ENCODE results near the gene KIF12. TPM values are rescaled to one million over a fixed set of nuclear protein-coding genes. Genes with fewer than 3 reads are reported as not detected.
"Not testable (repeated sequence)": the region's sequence is repeated elsewhere in the genome, so short reads cannot be mapped to it uniquely, and the experiment has no call there.

Gene KIF12
- polyA plus RNA-seq, 6 donors from 2014 or later = not detected

DNA sequence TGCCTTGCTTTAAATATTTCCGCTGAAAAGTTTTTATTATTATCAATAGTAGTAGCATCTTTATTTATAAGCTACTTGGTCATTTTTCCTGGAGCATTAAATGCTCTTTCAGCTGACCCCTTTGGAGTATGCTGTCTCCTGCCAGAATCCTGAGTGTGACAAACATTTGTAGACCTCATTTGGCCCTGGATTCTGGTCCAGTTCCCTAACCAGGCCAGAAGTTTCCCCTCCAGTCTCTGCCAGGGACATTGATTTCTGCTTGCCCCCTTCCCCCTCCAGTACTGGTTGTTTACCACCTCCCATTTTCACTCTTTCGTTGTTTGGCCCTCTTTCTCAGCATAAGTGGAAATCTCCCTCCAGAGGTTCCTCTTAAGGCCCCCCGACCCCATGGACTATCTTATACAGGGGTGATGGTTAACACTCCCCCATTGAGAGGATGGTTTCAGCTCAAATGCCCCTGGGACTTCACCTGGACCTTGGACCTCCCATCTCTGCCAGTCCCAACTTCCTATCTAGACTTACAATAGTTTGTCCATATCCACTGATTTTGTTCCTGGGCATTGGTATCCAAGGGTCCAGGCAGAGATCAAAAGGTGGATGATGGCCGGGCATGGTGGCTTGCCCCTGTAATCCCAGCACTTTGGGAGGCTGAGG is 31.7 kb upstream of the KIF12 start:
- ATAC-seq (ENCODE audit: low read depth in 2 of 2) (no peak), DNase-seq (no peak)
- no peak overlapping the region for H3K27ac Mint-ChIP-seq
- H3K36me3 Mint-ChIP-seq = peaks cover 12 to 15% of the 10 kb centered on the region in 2 donors
- H3K9me3 Mint-ChIP-seq = peaks cover 5 to 27% (median 10%) of the 10 kb centered on the region in 7 donors
- no peak overlapping the region for H3K4me3 Mint-ChIP-seq
- H3K4me1 Mint-ChIP-seq = no peaks in the 10 kb centered on the region
- peaks cover 41 to 69% (median 50%) of the 10 kb centered on the region in 3 donors for H3K27me3 Mint-ChIP-seq

DNA sequence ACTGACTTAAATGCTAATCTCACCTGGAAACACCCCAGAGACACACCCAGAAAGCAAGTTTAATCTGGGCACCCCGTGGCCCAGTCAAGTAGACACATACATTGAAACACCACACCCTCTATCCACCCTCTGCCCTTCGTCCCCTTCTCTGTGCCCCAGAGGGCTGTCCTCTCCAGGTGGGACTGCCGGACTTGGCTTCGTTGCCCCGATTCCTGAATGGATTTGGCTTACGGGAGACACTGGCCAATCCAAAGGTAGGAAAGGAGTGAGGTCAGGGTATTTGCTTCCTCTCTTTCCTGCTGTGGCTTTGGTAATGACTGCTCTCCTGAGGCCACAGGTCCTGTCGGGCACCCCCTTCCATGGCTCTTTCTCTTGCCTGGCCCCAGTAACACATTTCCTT is 31.0 kb upstream of the KIF12 start:
- no peak overlapping the region for H3K27ac Mint-ChIP-seq
- ATAC-seq (ENCODE audit: low read depth in 2 of 2) (no peak), DNase-seq (no peak)
- peaks cover 5 to 27% (median 10%) of the 10 kb centered on the region in 7 donors for H3K9me3 Mint-ChIP-seq
- no peak overlapping the region for H3K4me3 Mint-ChIP-seq
- peaks cover 35 to 63% (median 44%) of the 10 kb centered on the region in 3 donors for H3K27me3 Mint-ChIP-seq
- peaks cover 12 to 15% of the 10 kb centered on the region in 2 donors for H3K36me3 Mint-ChIP-seq
- H3K4me1 Mint-ChIP-seq = no peaks in the 10 kb centered on the region

DNA sequence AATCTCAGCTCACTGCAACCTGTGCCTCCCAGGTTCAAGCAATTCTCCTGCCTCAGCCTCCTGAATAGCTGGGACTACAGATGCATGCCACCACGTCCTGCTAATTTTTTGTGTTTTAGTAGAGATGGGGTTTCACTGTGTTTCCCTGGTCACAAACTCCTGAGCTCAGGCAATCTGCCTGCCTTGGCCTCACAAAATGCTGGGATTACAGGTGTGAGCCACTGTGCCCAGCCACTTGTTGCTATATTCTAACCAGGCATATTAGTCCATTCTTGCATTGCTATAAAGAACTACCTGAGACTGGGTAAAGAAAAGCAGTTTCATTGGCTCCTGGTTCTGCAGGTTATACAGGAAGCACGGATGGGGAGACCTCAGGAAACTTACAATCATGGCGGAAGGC is 29.7 kb upstream of the KIF12 start:
- Mint-ChIP-seq H3K27ac (peak overlapping the region in 1 of 6 donors; percentile 14), H3K36me3 (peaks cover 12 to 15% of the 10 kb centered on the region in 2 donors), H3K9me3 (peaks cover 5 to 27% (median 10%) of the 10 kb centered on the region in 7 donors), H3K27me3 (peaks cover 34 to 67% (median 53%) of the 10 kb centered on the region in 3 donors)
- ATAC-seq (ENCODE audit: low read depth in 2 of 2); H3K4me3 Mint-ChIP-seq; H3K4me1 Mint-ChIP-seq; DNase-seq: not testable (repeated sequence)

DNA sequence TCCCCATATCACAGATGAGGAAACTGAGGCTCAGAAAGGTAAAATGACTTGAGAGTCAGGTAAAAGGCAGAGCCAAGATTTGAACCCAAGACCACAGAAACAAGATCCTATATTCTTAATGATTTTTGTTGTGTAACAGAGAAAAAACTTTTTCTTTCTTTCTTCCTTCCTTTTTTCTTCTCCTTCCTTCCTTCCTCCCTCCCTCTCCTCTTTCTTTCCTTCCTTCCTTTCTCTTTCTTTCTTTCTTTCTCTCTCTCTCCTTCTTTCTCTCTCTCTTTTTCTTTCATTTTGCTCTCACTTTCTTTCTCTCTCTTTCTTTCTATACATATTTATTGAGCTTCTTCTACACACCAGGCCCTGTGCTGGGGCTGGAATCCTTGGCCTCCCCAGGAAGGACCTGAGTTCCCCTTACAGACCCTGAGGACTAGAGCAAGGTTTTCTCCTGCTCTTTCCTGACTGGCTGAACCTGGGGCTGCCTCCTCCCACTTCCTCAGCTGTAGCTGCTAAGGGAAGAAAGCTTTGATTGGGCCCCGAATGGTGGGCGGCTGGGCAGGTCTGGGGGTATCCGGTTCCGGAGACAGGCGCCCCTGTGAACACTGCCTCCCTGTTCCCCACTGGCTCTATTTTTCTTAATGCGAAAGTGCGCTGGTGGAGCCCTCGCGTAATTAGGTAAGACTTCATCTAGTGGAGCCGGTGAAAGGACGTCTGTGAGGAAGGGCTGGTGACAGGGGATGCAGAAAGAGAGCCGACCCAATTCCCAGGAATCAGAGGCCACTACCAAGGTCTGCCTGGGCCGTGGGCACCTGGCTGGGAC is 27.4 kb upstream of the KIF12 start:
- DNase-seq = no peak
- ATAC-seq (ENCODE audit: low read depth in 2 of 2) = no peak
- Mint-ChIP-seq H3K27me3 (peaks cover 34 to 61% (median 58%) of the 10 kb centered on the region in 3 donors), H3K27ac (no peak overlapping the region), H3K4me1 (no peaks in the 10 kb centered on the region), H3K36me3 (peaks cover 12 to 15% of the 10 kb centered on the region in 2 donors), H3K4me3 (no peak overlapping the region), H3K9me3 (peaks cover 5 to 27% (median 10%) of the 10 kb centered on the region in 7 donors)

DNA sequence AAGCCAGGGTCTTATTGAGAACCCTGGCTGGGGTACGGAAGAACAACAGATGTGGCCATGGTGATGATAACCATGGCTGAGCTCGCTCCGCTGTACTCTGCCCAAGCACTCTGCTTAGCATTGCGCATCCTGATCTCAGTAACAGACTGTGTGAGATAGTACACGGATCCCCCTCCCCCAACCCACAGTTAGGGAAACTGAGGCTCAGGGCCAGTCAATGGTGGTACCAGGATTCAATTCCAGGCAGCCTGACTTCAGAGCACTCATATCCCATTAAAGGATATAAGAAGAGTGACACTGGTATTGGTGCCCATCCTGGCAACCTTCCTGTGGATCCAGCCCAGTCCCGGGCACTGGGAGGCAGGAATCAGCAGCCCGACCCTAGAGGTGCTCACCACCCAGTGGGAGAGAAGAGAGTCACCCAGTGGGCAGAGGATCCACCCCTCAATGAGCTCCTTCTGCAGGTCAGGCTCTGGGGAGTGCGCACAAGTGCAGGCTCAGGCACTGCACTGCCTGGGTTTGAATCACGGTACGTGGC is 26.5 kb upstream of the KIF12 start:
- Mint-ChIP-seq H3K4me3 (no peak overlapping the region), H3K36me3 (peaks cover 12 to 15% of the 10 kb centered on the region in 2 donors), H3K4me1 (no peaks in the 10 kb centered on the region), H3K27me3 (peaks cover 35 to 60% (median 59%) of the 10 kb centered on the region in 3 donors), H3K9me3 (peaks cover 5 to 27% (median 11%) of the 10 kb centered on the region in 7 donors), H3K27ac (no peak overlapping the region)
- no peak for DNase-seq
- ATAC-seq (ENCODE audit: low read depth in 2 of 2) = no peak

DNA sequence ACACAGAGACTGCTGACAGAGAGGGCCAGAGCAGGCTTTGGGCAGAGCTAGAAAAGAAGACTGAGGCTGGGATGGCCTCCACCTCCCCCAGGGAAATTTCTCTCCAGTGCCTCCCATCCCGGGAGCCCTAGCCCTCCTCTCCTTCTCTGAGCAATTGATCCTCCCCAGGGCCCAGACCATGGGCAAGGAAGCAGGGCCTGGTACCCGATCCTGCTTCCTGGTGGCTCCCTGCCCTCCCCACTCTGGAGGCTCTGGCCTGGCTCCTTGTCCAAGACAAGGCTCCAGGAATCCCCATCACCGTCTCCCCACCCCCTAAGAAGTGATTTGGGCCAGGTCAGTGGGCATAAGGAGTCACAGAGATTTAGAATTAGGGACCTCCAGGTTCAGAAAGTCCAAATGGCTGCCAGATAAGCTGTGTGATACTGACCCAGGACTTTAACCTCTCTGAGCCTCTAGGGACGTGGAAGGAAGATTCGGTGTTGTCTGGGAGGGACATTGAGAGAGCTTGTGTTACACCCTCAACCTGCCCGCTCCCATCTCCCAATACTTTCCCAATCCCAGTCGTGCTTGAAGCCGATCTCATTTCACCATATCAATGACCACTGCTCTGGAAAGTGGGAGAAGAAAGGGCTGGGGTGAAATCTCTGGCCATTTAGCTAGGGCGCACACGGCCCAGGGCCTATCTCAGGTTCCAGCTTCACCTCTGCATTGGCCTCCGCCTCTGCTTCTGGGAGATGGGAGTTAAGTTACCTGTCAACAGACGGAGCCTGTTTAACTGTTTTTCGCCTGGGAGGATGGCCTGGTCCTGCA is 25.8 kb upstream of the KIF12 start:
- DNase-seq = no peak
- Mint-ChIP-seq H3K4me3 (no peak overlapping the region), H3K4me1 (no peaks in the 10 kb centered on the region), H3K27ac (peak overlapping the region in 1 of 6 donors; percentile 89), H3K9me3 (peaks cover 5 to 27% (median 11%) of the 10 kb centered on the region in 7 donors), H3K27me3 (peaks cover 30 to 57% (median 54%) of the 10 kb centered on the region in 3 donors), H3K36me3 (peaks cover 12 to 15% of the 10 kb centered on the region in 2 donors)
- no peak for ATAC-seq (ENCODE audit: low read depth in 2 of 2)

DNA sequence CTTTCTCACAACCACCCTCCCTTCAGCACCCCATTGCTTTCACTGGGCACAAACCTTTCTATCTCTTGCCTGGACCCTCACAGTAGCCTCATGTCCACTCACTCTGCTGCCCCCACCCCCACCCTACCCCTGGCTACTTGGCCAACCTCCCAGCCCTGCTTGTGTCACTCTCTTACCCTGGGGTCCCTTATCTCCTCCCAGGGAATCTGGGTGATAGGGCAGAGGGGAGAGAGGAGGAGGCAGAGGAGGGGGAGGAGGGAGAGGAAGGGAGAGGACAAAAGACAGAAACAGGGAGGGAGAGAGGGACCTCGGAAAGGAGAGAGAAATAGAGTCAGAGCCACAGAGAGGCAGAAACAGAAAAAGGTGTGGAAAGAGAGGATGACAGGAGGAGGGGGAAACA is 25.0 kb upstream of the KIF12 start:
- Mint-ChIP-seq H3K9me3 (peaks cover 5 to 27% (median 11%) of the 10 kb centered on the region in 7 donors), H3K27ac (peak overlapping the region in 1 of 6 donors; percentile 89), H3K27me3 (peaks cover 26 to 54% (median 49%) of the 10 kb centered on the region in 3 donors), H3K4me3 (no peak overlapping the region), H3K4me1 (no peaks in the 10 kb centered on the region), H3K36me3 (peaks cover 12 to 15% of the 10 kb centered on the region in 2 donors)
- ATAC-seq (ENCODE audit: low read depth in 2 of 2) (no peak), DNase-seq (no peak)

DNA sequence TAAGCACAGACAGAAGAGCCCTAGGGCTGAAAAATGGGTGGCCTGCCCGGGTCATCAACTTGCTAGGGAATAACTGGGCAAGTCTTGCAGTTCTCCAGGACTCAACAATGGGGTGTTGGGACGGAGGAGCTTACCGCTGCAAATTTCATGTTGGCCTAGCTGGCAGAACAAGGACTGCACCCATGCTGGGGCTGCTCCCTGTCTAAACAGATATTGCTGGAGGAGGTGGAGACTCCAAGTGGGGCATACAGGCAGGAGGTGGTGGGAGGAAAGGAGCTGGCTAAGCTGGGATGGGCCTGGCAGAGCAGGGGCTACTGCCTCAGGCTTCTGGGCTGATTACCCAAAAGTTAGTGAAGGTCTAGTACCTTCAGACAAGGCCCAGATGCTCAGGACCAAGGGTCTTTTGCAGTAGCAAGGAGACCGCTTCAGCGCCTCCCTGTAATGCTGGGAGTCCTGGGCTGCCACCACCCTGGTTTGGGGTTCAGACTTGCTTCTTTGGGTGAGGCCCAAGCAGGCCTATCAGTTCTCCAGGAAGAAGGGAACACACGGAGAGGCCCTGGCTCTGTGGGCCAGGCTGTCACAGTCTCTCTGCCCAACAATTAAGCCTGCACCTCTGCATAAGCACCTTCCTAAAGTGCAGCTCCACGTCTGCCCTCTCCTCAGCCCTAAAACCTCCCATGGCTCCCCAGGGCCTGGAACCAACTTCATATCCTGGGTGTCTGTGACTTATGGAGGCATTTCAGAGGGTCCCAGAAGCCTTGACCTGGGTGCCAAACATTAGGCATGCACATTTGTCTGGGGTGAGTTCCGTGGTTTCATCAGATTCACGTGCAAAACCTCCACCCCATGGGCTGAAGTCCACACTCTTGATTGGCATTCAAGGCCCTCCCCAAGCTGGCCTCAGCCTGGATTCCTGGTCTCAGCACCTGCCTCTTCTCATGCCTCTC is 24.2 kb upstream of the KIF12 start:
- Mint-ChIP-seq H3K4me3 (no peak overlapping the region), H3K4me1 (no peaks in the 10 kb centered on the region), H3K27me3 (peaks cover 23 to 53% (median 49%) of the 10 kb centered on the region in 3 donors), H3K9me3 (peaks cover 4 to 18% (median 11%) of the 10 kb centered on the region in 7 donors), H3K27ac (no peak overlapping the region), H3K36me3 (peaks cover 10 to 14% of the 10 kb centered on the region in 2 donors)
- ATAC-seq (ENCODE audit: low read depth in 2 of 2) = no peak
- DNase-seq = no peak

DNA sequence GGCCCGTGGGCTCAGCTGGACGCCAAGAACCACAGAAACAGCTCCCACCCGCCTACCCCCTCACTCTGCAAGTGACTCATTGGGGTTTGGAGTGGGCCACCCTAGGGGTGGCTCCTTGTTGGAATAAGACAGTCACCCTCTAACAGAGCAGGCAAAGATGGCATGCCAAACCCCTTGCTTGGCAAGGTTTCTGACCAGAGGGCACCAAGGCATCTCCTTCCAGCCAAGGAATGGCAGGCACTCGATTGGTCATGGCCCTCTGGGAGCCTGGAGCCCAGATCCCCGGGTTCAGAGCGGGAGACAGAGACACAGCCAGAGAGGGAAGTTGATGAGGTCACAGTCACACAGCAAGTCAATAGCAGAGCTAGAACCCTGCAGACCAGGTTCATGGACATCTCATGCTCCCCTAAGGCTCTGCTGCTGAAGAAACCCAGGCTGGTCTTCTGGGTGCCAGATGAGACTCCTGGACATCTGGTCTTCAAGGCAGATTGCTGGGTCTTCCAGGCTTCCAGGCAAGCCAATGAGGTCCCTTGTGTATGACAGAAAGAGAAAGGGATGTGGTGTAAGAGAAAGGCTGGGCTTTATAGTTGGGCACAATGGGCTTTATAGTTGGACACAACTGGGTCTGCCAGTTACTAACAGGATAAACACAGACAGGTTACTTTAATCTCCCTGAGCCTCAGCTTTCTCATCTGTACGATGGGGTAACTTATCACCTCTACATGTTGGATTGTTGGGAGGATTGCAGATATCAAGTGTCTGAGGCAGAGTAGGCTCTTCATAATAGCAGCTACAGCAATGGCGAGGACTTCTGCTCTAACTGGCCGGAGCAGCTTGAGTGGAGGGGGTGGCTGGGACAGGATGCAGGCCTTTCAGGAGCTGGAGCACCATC is 23.3 kb upstream of the KIF12 start:
- no peak for DNase-seq

DNA sequence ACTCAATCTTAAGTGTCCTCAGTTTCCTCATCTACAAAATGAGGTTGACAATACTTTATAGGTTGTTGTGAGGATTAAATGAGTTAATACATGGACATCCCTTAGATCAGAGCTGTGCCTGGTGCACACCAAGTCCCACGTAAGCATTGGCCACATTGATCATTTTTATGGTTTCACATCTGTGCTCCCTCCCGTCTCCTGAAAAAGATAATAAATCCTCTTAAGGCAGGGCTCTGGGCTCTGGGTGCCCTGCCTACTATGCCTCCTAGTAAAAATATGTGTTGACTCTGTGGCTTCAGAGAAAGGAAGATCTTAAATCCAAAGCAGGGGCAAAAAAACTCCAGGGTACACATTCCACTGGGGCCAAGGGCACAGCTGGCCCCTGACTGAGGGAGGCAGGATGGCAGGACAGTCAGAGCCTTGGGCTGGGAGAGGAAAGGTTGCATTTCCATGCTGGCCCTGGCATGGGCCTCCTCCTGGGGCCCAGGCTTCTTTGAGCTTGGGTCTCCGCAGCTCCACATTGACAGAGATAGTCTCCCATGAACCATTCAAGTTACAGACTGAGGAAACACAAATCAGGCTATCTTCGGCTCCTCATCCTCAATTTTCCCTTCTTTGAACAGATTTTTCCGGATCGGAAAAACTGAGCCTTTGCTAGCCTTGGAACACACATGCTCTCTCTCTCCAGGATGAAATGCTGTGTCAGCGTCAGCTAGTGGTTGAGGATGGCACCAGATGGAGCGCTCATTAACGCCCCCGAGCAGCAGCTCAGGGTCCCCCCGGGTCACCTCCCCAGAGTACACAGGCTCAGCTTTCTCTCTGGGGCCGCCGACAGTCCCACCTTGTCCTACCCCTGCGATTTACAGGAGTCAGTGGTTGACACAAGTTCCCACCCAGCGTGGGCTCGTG is 22.4 kb upstream of the KIF12 start:
- Mint-ChIP-seq H3K9me3 (peaks cover 0 to 5% (median 0%) of the 10 kb centered on the region in 7 donors), H3K27ac (no peak overlapping the region), H3K4me3 (no peak overlapping the region), H3K27me3 (peaks cover 23 to 49% (median 44%) of the 10 kb centered on the region in 3 donors), H3K4me1 (no peaks in the 10 kb centered on the region), H3K36me3 (no peaks in the 10 kb centered on the region)
- DNase-seq (no peak), ATAC-seq (ENCODE audit: low read depth in 2 of 2) (no peak)

More for the DNA sequence above, 23.3 kb upstream of the KIF12 start:
- Mint-ChIP-seq H3K9me3 (peaks cover under 1 to 9% (median 2%) of the 10 kb centered on the region in 7 donors), H3K27ac (no peak overlapping the region), H3K4me1 (no peaks in the 10 kb centered on the region), H3K4me3 (no peak overlapping the region), H3K36me3 (peaks cover 1 to 5% of the 10 kb centered on the region in 2 donors), H3K27me3 (peaks cover 23 to 55% (median 49%) of the 10 kb centered on the region in 3 donors)
- ATAC-seq (ENCODE audit: low read depth in 2 of 2) = no peak
